H9 (cell line): ENCODE measurements around the gene HSDL2. TPM values are rescaled to one million over a fixed set of nuclear protein-coding genes. Genes with fewer than 3 reads are reported as not detected.

Experiments used
- DNase-seq: peaks from one replicate; pipeline ENCODE4 v3.0.0-alpha.2; 2017
- H2AFZ ChIP-seq: one replicate; pipeline ENCODE4 v1.6.1; 2013; ENCODE audit warnings: mild to moderate bottlenecking, low read length, control low read depth, moderate library complexity
- H2AK5ac ChIP-seq: 2 replicates; pipeline ENCODE4 v1.6.1; 2013; ENCODE audit warnings: low read length, control low read depth, mixed read lengths; ENCODE audit not compliant: insufficient read length
- H2BK120ac ChIP-seq: one replicate; pipeline ENCODE4 v1.6.1; 2013; ENCODE audit warnings: low read depth, mild to moderate bottlenecking, low read length, control low read depth, inconsistent platforms; ENCODE audit not compliant: poor library complexity, severe bottlenecking
- H2BK12ac ChIP-seq: 2 replicates; pipeline ENCODE4 v1.6.1; 2013; ENCODE audit warnings: low read length, control low read depth, mixed read lengths, low read depth; ENCODE audit not compliant: insufficient read length
- H2BK15ac ChIP-seq: 2 replicates; pipeline ENCODE4 v1.6.1; 2013; ENCODE audit warnings: low read depth, low read length, control low read depth
- H2BK20ac ChIP-seq: one replicate; pipeline ENCODE4 v1.6.1; 2013; ENCODE audit warnings: low read depth, mild to moderate bottlenecking, low read length, control low read depth, inconsistent platforms; ENCODE audit not compliant: poor library complexity, severe bottlenecking
- H2BK5ac ChIP-seq: 2 replicates; pipeline ENCODE4 v1.6.1; 2013; ENCODE audit warnings: low read length, control low read depth, mixed read lengths; ENCODE audit not compliant: insufficient read length
- H3K14ac ChIP-seq: 2 replicates; pipeline ENCODE4 v1.6.1; 2013; ENCODE audit warnings: low read length, control low read depth; ENCODE audit not compliant: insufficient read depth
- H3K18ac ChIP-seq: 2 replicates; pipeline ENCODE4 v1.6.1; 2013; ENCODE audit warnings: low read depth, mild to moderate bottlenecking, mixed read lengths, low read length, control low read depth; ENCODE audit not compliant: insufficient read length
- H3K23ac ChIP-seq: 2 replicates; pipeline ENCODE4 v1.6.1; 2013; ENCODE audit warnings: low read length, control low read depth, mixed read lengths, low read depth; ENCODE audit not compliant: insufficient read length
- H3K23me2 ChIP-seq: 2 replicates; pipeline ENCODE4 v1.6.1; 2013; ENCODE audit warnings: low read depth, mild to moderate bottlenecking, mixed read lengths, low read length, control low read depth; ENCODE audit not compliant: insufficient read length, poor library complexity, severe bottlenecking
- H3K27ac ChIP-seq: 2 replicates; pipeline ENCODE4 v1.5.1; 2013; ENCODE audit warnings: low read length, control low read depth, mixed read lengths, low read depth; ENCODE audit not compliant: insufficient read length
- H3K27me3 ChIP-seq: 2 replicates; pipeline ENCODE4 v1.6.1; 2013; ENCODE audit warnings: low read length, control low read depth, inconsistent platforms; ENCODE audit not compliant: insufficient read depth
- H3K4ac ChIP-seq: 2 replicates; pipeline ENCODE4 v1.6.1; 2013; ENCODE audit warnings: low read depth, mild to moderate bottlenecking, control low read depth, inconsistent platforms, low read length, moderate library complexity
- H3K4me1 ChIP-seq: 2 replicates; pipeline ENCODE4 v1.6.1; 2013; ENCODE audit warnings: low read length, control low read depth, inconsistent platforms; ENCODE audit not compliant: insufficient read depth
- H3K4me2 ChIP-seq: 2 replicates; pipeline ENCODE4 v1.6.1; 2013; ENCODE audit warnings: low read length, control low read depth, mixed read lengths; ENCODE audit not compliant: insufficient read length, insufficient read depth
- H3K56ac ChIP-seq: 2 replicates; pipeline ENCODE4 v1.6.1; 2013; ENCODE audit warnings: low read depth, mild to moderate bottlenecking, mixed read lengths, low read length, control low read depth; ENCODE audit not compliant: insufficient read length
- H3K79me1 ChIP-seq: 2 replicates; pipeline ENCODE4 v1.6.1; 2013; ENCODE audit warnings: low read depth, mild to moderate bottlenecking, moderate library complexity, low read length, control low read depth, inconsistent platforms; ENCODE audit not compliant: insufficient read depth, poor library complexity, severe bottlenecking
- H3K79me2 ChIP-seq: 2 replicates; pipeline ENCODE4 v1.6.1; 2013; ENCODE audit warnings: low read length, control low read depth, inconsistent platforms; ENCODE audit not compliant: insufficient read depth
- H3K9ac ChIP-seq: 2 replicates; pipeline ENCODE4 v1.6.1; 2013; ENCODE audit warnings: low read length, control low read depth, mixed read lengths; ENCODE audit not compliant: insufficient read length; ENCODE audit errors: extremely low read depth
- H3K9me3 ChIP-seq: one replicate; pipeline ENCODE4 v1.6.1; 2013; ENCODE audit warnings: low read depth, low read length, inconsistent platforms; ENCODE audit not compliant: control insufficient read depth
- H3T11ph ChIP-seq: one replicate; pipeline ENCODE4 v1.6.1; 2013; ENCODE audit warnings: mild to moderate bottlenecking, low read length, control low read depth, inconsistent platforms
- H4K20me1 ChIP-seq: one replicate; pipeline ENCODE4 v1.6.1; 2013; ENCODE audit not compliant: control insufficient read depth, insufficient read length, insufficient read depth
- H4K5ac ChIP-seq: 2 replicates; pipeline ENCODE4 v1.6.1; 2013; ENCODE audit warnings: low read depth, mild to moderate bottlenecking, mixed read lengths, low read length, control low read depth; ENCODE audit not compliant: insufficient read length
- H4K8ac ChIP-seq: replicated peaks from 2 replicates; pipeline ENCODE4 v1.6.1; 2013; ENCODE audit warnings: low read length, control low read depth, mixed read lengths, low read depth; ENCODE audit not compliant: insufficient read length
- H4K91ac ChIP-seq: 2 replicates; pipeline ENCODE4 v1.6.1; 2013; ENCODE audit warnings: low read depth, mild to moderate bottlenecking, moderate library complexity, mixed read lengths, low read length, control low read depth; ENCODE audit not compliant: insufficient read length
- H3K27ac Mint-ChIP-seq, 3 experiments: 2 replicates in 2 of 3; 3 replicates in 1 of 3; pipeline ENCODE4 v1.8.0; 2020 to 2021; ENCODE audit warnings: mixed read lengths in 3 of 3, mild to moderate bottlenecking in 1 of 3, moderate library complexity in 1 of 3
- H3K27me3 Mint-ChIP-seq: 2 replicates; pipeline ENCODE4 v1.8.0; 2021; ENCODE audit warnings: low read depth, mild to moderate bottlenecking, moderate library complexity, mixed read lengths
- H3K36me3 Mint-ChIP-seq, 3 experiments: 2 replicates in 2 of 3; 3 replicates in 1 of 3; pipeline ENCODE4 v1.8.0; 2020 to 2021; ENCODE audit warnings: low read depth in 3 of 3, mixed read lengths in 3 of 3; ENCODE audit not compliant: insufficient read depth in 1 of 3
- H3K4me1 Mint-ChIP-seq, 2 experiments: 2 replicates each; pipeline ENCODE4 v1.8.0; 2020; ENCODE audit warnings: mixed read lengths in 2 of 2
- H3K4me3 Mint-ChIP-seq, 2 experiments: 2 replicates in 1 of 2; 3 replicates in 1 of 2; pipeline ENCODE4 v1.8.0; 2020 to 2021; ENCODE audit warnings: mild to moderate bottlenecking in 2 of 2, mixed read lengths in 2 of 2, moderate library complexity in 1 of 2
- H3K9me3 Mint-ChIP-seq, 2 experiments: 2 replicates in 1 of 2; 3 replicates in 1 of 2; pipeline ENCODE4 v1.8.0; 2020; ENCODE audit warnings: mild to moderate bottlenecking in 2 of 2, mixed read lengths in 2 of 2, moderate library complexity in 1 of 2
- WGBS: extraction: QIAGEN DNeasy Blood & Tissue Kit; methylation state at CpG from one replicate; pipeline ENCODE4 v1.1.7; 2013; ENCODE audit warnings: missing lambda C conversion rate, low lambda C conversion rate, mixed read lengths; ENCODE audit not compliant: insufficient read length; ENCODE audit errors: extremely low coverage; 5-methylcytosine and 5-hydroxymethylcytosine counted together
- total RNA-seq: library from RNA; stranded (reverse); gene quantifications from 2 replicates; pipeline ENCODE4 v1.2.1, GENCODE V29; 2021
- TF ChIP-seq, protein P1 (sequence below): fragments of 200-600 bp; sonication (generic); conservative IDR thresholded peaks from 3 replicates; pipeline ENCODE4 v1.8.0; 2021; ENCODE audit warnings: antibody characterized with exemption, mild to moderate bottlenecking

Gene HSDL2
- total RNA-seq, 1 experiment from 2014 or later = 16.6 TPM

DNA sequence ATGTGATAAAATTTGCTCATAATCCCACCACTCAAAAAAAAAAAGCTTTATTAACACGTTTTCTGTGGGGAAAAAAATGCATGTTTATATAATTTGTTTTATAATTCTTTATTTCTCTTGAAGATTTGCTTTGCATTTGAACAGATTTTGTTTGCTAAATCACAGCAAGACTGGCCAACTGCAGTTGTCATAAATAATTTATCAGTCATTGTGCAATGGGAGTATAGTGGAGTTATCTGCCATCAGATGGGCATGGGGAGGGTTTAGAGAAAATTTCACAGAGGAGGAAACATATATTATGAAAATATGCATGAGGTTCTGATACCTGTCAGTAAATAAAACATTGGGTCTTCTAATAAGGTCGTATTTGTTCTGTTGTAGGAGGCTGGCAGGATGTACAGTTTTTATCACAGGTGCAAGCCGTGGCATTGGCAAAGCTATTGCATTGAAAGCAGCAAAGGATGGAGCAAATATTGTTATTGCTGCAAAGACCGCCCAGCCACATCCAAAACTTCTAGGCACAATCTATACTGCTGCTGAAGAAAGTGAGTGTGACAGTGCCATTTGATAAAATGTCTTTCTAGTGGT lies 23.8 kb downstream of the HSDL2 start:
- H3K4me2 ChIP-seq = no peak overlapping the region
- H3K9ac ChIP-seq = no peak overlapping the region
- H3K4me1 Mint-ChIP-seq = peaks cover 6 to 11% of the 10 kb centered on the region in 2 experiments; a peak in 3 of 4 replicates
- H2BK5ac ChIP-seq = no peak overlapping the region
- H2AFZ ChIP-seq = no peak overlapping the region
- H4K20me1 ChIP-seq = no peaks in the 10 kb centered on the region
- H3K9me3 Mint-ChIP-seq = peaks cover 6 to 10% of the 10 kb centered on the region in 2 experiments
- no peak overlapping the region for H3K4me3 Mint-ChIP-seq
- no peaks in the 10 kb centered on the region for H3K27me3 ChIP-seq
- H4K8ac ChIP-seq = no peak overlapping the region
- H2AK5ac ChIP-seq = no peak overlapping the region
- no peak overlapping the region for H4K91ac ChIP-seq
- H2BK120ac ChIP-seq = no peak overlapping the region
- H3K56ac ChIP-seq = no peak overlapping the region
- no peaks in the 10 kb centered on the region; the same call in 1 of the 2 replicates for H3K27me3 Mint-ChIP-seq
- peaks cover 3% of the 10 kb centered on the region; the same call in 1 of the 2 replicates for H3K4me1 ChIP-seq
- TF ChIP-seq, protein P1, sequence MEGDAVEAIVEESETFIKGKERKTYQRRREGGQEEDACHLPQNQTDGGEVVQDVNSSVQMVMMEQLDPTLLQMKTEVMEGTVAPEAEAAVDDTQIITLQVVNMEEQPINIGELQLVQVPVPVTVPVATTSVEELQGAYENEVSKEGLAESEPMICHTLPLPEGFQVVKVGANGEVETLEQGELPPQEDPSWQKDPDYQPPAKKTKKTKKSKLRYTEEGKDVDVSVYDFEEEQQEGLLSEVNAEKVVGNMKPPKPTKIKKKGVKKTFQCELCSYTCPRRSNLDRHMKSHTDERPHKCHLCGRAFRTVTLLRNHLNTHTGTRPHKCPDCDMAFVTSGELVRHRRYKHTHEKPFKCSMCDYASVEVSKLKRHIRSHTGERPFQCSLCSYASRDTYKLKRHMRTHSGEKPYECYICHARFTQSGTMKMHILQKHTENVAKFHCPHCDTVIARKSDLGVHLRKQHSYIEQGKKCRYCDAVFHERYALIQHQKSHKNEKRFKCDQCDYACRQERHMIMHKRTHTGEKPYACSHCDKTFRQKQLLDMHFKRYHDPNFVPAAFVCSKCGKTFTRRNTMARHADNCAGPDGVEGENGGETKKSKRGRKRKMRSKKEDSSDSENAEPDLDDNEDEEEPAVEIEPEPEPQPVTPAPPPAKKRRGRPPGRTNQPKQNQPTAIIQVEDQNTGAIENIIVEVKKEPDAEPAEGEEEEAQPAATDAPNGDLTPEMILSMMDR = no peak
- H2BK12ac ChIP-seq = no peak overlapping the region
- peaks cover 3% of the 10 kb centered on the region for H3K9me3 ChIP-seq
- peaks cover 14 to 40% (median 30%) of the 10 kb centered on the region in 3 experiments for H3K36me3 Mint-ChIP-seq
- no peak overlapping the region for H3K18ac ChIP-seq
- H3K14ac ChIP-seq = no peak overlapping the region
- no peak for DNase-seq
- no peak overlapping the region for H3K27ac Mint-ChIP-seq
- H3K79me1 ChIP-seq = no peaks in the 10 kb centered on the region
- no peak overlapping the region for H2BK20ac ChIP-seq
- H3K23me2 ChIP-seq = no peaks in the 10 kb centered on the region
- no peak overlapping the region for H2BK15ac ChIP-seq
- no peak overlapping the region for H3K23ac ChIP-seq
- no peaks in the 10 kb centered on the region for H3K79me2 ChIP-seq
- H3K4ac ChIP-seq = no peak overlapping the region
- H4K5ac ChIP-seq = no peak overlapping the region
- WGBS = no CpG with 5 or more reads among the region's 4 CpGs
- H3K27ac ChIP-seq = no peak overlapping the region
- H3T11ph ChIP-seq = no peak overlapping the region
